GM12878 (cell line): Measurements from ENCODE around the gene PSMD11. TPM values are rescaled to one million over a fixed set of nuclear protein-coding genes. Genes with fewer than 3 reads are reported as not detected.

Experiments
- ATAC-seq: fragments of 200-7000 bp; cut with Tn5 transposase; 3 replicates; pipeline ENCODE4 v1.9.1; 2020; ENCODE audit warnings: mild to moderate bottlenecking, moderate library complexity
- BruUV-seq: library from RNA; stranded (reverse); fragments of 400-500 nt; replicated peaks from 2 replicates; lab custom pipeline; 2021; lab: Mats Ljungman, UMichigan
- CTCF ChIA-PET: fragments of 300-600 bp; sonication (Branson Sonifier 250); formaldehyde crosslinking; extraction: SDS; loops from one replicate; lab custom pipeline; 2021; ENCODE audit warnings: inconsistent platforms; lab: Yijun Ruan, JAX
- POLR2A ChIA-PET: fragments of 350-600 bp; formaldehyde crosslinking; extraction: SDS; loops from one replicate; lab custom pipeline; 2021; ENCODE audit warnings: inconsistent platforms; lab: Charles Lee
- RAD21 ChIA-PET: fragments of 300-600 bp; sonication (Branson Sonifier 250); formaldehyde crosslinking; loops from one replicate; lab custom pipeline; 2023; ENCODE audit warnings: antibody characterized with exemption; ENCODE audit not compliant: unreplicated experiment; lab: Charles Lee
- SMC1A ChIA-PET: fragments of 300-600 bp; sonication (Branson Sonifier 250); formaldehyde crosslinking; loops from one replicate; lab custom pipeline; 2023; ENCODE audit not compliant: unreplicated experiment, uncharacterized antibody; lab: Charles Lee
- DNase-seq: peaks from one replicate; pipeline ENCODE4 v3.0.0-alpha.2; 2011; ENCODE audit warnings: low read depth, low spot score
- FAIRE-seq: peaks from 3 replicates; lab custom pipeline; 2011; peaks lifted over from hg19 to GRCh38; lab: Jason Lieb, UNC
- H2AFZ ChIP-seq: 2 replicates; pipeline ENCODE4 v1.6.0; 2011; ENCODE audit warnings: low read depth, low read length, control low read depth; ENCODE audit not compliant: control insufficient read depth
- H3K27ac ChIP-seq: 2 replicates; pipeline ENCODE4 v1.5.1; 2011; ENCODE audit warnings: control low read depth; ENCODE audit not compliant: control insufficient read depth, insufficient read depth
- H3K27me3 ChIP-seq, 2 experiments: replicated peaks in 1 of 2; 2 replicates each; pipeline versions ENCODE4 v1.6.0 to v1.6.1; 2011; ENCODE audit warnings: low read length in 1 of 2; ENCODE audit not compliant: control insufficient read depth in 2 of 2, insufficient read depth in 2 of 2
- H3K36me3 ChIP-seq, 2 experiments: 2 replicates each; pipeline ENCODE4 v1.5.1; 2011; ENCODE audit warnings: low read length in 1 of 2; ENCODE audit not compliant: control insufficient read depth in 2 of 2, insufficient read depth in 2 of 2
- H3K4me1 ChIP-seq: 2 replicates; pipeline ENCODE4 v1.6.1; 2011; ENCODE audit warnings: mild to moderate bottlenecking, low read length, moderate library complexity, mixed read lengths; ENCODE audit not compliant: control insufficient read depth, insufficient read depth
- H3K4me2 ChIP-seq: 2 replicates; pipeline ENCODE4 v1.6.0; 2011; ENCODE audit warnings: control low read depth; ENCODE audit not compliant: control insufficient read depth, insufficient read depth
- H3K4me3 ChIP-seq: fragments of 200-600 bp; sonication (generic); 2 replicates; pipeline ENCODE4 v1.5.1; 2016
- H3K79me2 ChIP-seq: 2 replicates; pipeline ENCODE4 v1.6.0; 2011; ENCODE audit warnings: low read length; ENCODE audit not compliant: control insufficient read depth, insufficient read depth
- H3K9ac ChIP-seq: 2 replicates; pipeline ENCODE4 v1.8.0; 2011; ENCODE audit warnings: low read length, control low read depth, mixed read lengths; ENCODE audit not compliant: control insufficient read depth, insufficient read depth
- H3K9me3 ChIP-seq: replicated peaks from 3 replicates; pipeline ENCODE4 v1.5.1; 2011; ENCODE audit warnings: mild to moderate bottlenecking, low read length; ENCODE audit not compliant: control insufficient read depth, insufficient read depth
- H4K20me1 ChIP-seq: 2 replicates; pipeline ENCODE4 v1.6.0; 2011; ENCODE audit not compliant: control insufficient read depth, insufficient read depth
- ATF3 ChIP-seq: IDR thresholded peaks from 2 replicates; pipeline ENCODE4 v1.6.1; 2011; ENCODE audit warnings: low read depth, mild to moderate bottlenecking, low read length, moderate library complexity, borderline replicate concordance; ENCODE audit errors: extremely low read depth
- BHLHE40 ChIP-seq, 2 experiments: fragments of 450-650 bp in 1 of 2; IDR thresholded peaks; 2 replicates each; pipeline ENCODE4 v1.6.1; 2011 to 2017; ENCODE audit warnings: low read depth in 2 of 2, borderline replicate concordance in 1 of 2, improper control_type of control experiment in 1 of 2, low read length in 1 of 2, mild to moderate bottlenecking in 1 of 2
- DPF2 ChIP-seq: fragments of 450-650 bp; IDR thresholded peaks from 2 replicates; pipeline ENCODE4 v1.6.1; 2017; ENCODE audit warnings: mild to moderate bottlenecking
- MLLT1 ChIP-seq: fragments of 450-650 bp; IDR thresholded peaks from 2 replicates; pipeline ENCODE4 v1.6.1; 2016; ENCODE audit warnings: mild to moderate bottlenecking
- MTA3 ChIP-seq: IDR thresholded peaks from 2 replicates; pipeline ENCODE4 v1.6.1; 2012; ENCODE audit warnings: low read length, inconsistent platforms, borderline replicate concordance
- MXI1 ChIP-seq: fragments of 150-350 bp; IDR thresholded peaks from 2 replicates; pipeline ENCODE4 v1.6.1; 2011; ENCODE audit warnings: low read depth, mild to moderate bottlenecking, inconsistent platforms, low read length, improper control_type of control experiment
- POU2F2 ChIP-seq: IDR thresholded peaks from 3 replicates; pipeline ENCODE4 v1.6.1; 2011; ENCODE audit warnings: low read depth, mild to moderate bottlenecking, low read length, borderline replicate concordance
- RELA ChIP-seq: fragments of 450-650 bp; IDR thresholded peaks from 2 replicates; pipeline ENCODE4 v1.8.0; 2014; ENCODE audit warnings: borderline replicate concordance; ENCODE audit not compliant: partially characterized antibody
- RFX5 ChIP-seq: IDR thresholded peaks from 2 replicates; pipeline ENCODE4 v1.6.1; 2011; ENCODE audit warnings: low read depth, low read length, improper control_type of control experiment
- SMC3 ChIP-seq: IDR thresholded peaks from 2 replicates; pipeline ENCODE4 v1.6.1; 2011; ENCODE audit warnings: low read length, improper control_type of control experiment, borderline replicate concordance
- SP1 ChIP-seq: IDR thresholded peaks from one replicate; pipeline ENCODE4 v1.6.1; 2011; ENCODE audit warnings: low read depth, low read length
- SREBF2 ChIP-seq: IDR thresholded peaks from 2 replicates; pipeline ENCODE4 v1.6.1; 2012; ENCODE audit warnings: mild to moderate bottlenecking, low read length
- TCF3 ChIP-seq: IDR thresholded peaks from 2 replicates; pipeline ENCODE4 v1.6.1; 2012; ENCODE audit warnings: low read depth, mild to moderate bottlenecking, low read length, borderline replicate concordance; ENCODE audit not compliant: insufficient read depth
- USF2 ChIP-seq: IDR thresholded peaks from 2 replicates; pipeline ENCODE4 v1.6.1; 2011; ENCODE audit warnings: low read depth, low read length, improper control_type of control experiment, borderline replicate concordance
- ZNF24 ChIP-seq: fragments of 450-650 bp; IDR thresholded peaks from 2 replicates; pipeline ENCODE4 v1.6.1; 2017; ENCODE audit warnings: antibody characterized with exemption, mild to moderate bottlenecking
- ZNF687 ChIP-seq: fragments of 450-650 bp; IDR thresholded peaks from 2 replicates; pipeline ENCODE4 v1.6.1; 2017; ENCODE audit warnings: mild to moderate bottlenecking, moderate library complexity
- WGBS: methylation state at CpG from one replicate; pipeline ENCODE4 v1.1.6; 2016; ENCODE audit warnings: low lambda C conversion rate; ENCODE audit not compliant: insufficient replicate concordance, insufficient coverage; ENCODE audit errors: missing lambda C conversion rate; 5-methylcytosine and 5-hydroxymethylcytosine counted together
- in situ Hi-C: fragments of 300-500 bp; cut with MboI; formaldehyde crosslinking; loops from 9 replicates; pipeline ENCODE4 v1.14.3; 2018; ENCODE audit warnings: mixed read lengths
- intact Hi-C: fragments of 100-400 bp; cut with micrococcal nuclease; formaldehyde crosslinking; loops from one replicate; pipeline ENCODE4 v1.14.2; 2022; ENCODE audit not compliant: unreplicated experiment
- polyA plus RNA-seq, 11 experiments: library from polyadenylated mRNA; depleted of rRNA in 4 of 11; unstranded in 6 of 11; stranded (reverse) in 5 of 11; fragments of >200 nt; fragmentation: Nextera tagmentation in 4 of 11; fragmentation: Illumina TruSeq in 1 of 11; extraction: Ambion mirVana in 4 of 11; extraction: Trizol in 1 of 11; gene quantifications; 1 replicate in 1 of 11; 2 replicates in 10 of 11; pipeline versions ENCODE4 v1.2.1 to v1.2.3, GENCODE V29; 2011 to 2016; ENCODE audit warnings: inconsistent platforms in 2 of 11, missing spikeins in 2 of 11, low read depth in 1 of 11
- total RNA-seq, 4 experiments: library from RNA; depleted of rRNA in 3 of 4; stranded (reverse); fragments of >200 nt in 3 of 4; fragmentation: Illumina TruSeq in 1 of 4; extraction: Trizol in 1 of 4; gene quantifications; 2 replicates each; pipeline versions ENCODE4 v1.2.1 to v1.2.3, GENCODE V29; 2013 to 2021

The PSMD11 gene
- total and polyA plus RNA-seq, 10 of the 15 experiments (the other 5 are each of a cell fraction or from before 2014, with no cell fraction given): 84.1 to 319 (median 120) TPM

GRCh38 chr17:32486111-32486700 is 41.9 kb downstream of the PSMD11 start:
- ChIA-PET POLR2A (interaction anchor here (0.6 to 12.5 kb wide), 7 partner anchors 22 to 268 kb away, joined by 3 to 308 read pairs (median 3); no protein-coding TSS in a partner anchor), SMC1A (interaction anchor here (0.9 to 11.9 kb wide), 15 partner anchors 17 to 391 kb away, joined by 3 to 286 read pairs (median 5); partner anchors contain the start of gene MYO1D), CTCF (interaction anchor here (1.0 to 9.5 kb wide), 10 partner anchors 22 to 391 kb away, joined by 3 to 132 read pairs (median 28); partner anchors contain the start of genes MYO1D and PSMD11), RAD21 (interaction anchor here (0.5 to 16.4 kb wide), 11 partner anchors 18 to 391 kb away, joined by 3 to 543 read pairs (median 19); partner anchors contain the start of gene MYO1D)
- intact Hi-C loops: loop anchor here (2.0 kb wide), 1 partner anchor 73 kb away; no protein-coding TSS in a partner anchor
- peak; percentile 62 for ATAC-seq
- no TSS peak for BruUV-seq
- no peak for DNase-seq
- 44% methylated on average over 32 of the region's 72 CpGs for WGBS
- peak overlapping the region; percentile 71 for H2AFZ ChIP-seq
- H3K9ac ChIP-seq: peak overlapping the region; percentile 54; the same call in 1 of the 2 replicates
- no peak for FAIRE-seq
- H4K20me1 ChIP-seq: no peaks in the 10 kb centered on the region
- H3K36me3 ChIP-seq: peaks cover 12 to 16% of the 10 kb centered on the region in 2 experiments; a peak in 3 of 4 replicates
- H3K4me3 ChIP-seq: peak overlapping the region; percentile 28; the same call in 1 of the 2 replicates
- no peaks in the 10 kb centered on the region for H3K9me3 ChIP-seq
- in situ Hi-C loops: no loop called here
- 0 out of 2 replicates have a peak overlapping the region, but pooled peaks have one; percentile 33 for H3K27ac ChIP-seq
- peaks cover 11% of the 10 kb centered on the region for H3K4me1 ChIP-seq
- peaks cover 39% of the 10 kb centered on the region for H3K79me2 ChIP-seq
- peak overlapping the region; percentile 62 for H3K4me2 ChIP-seq
- no peaks in the 10 kb centered on the region for H3K27me3 ChIP-seq
- TF ChIP-seq ZNF24: no peak
- no peak for TF ChIP-seq MTA3
- no peak for TF ChIP-seq ATF3
- TF ChIP-seq RFX5: no peak
- TF ChIP-seq RELA: no peak
- 0 out of 3 replicates have a peak, but pooled peaks have one; percentile 11 for TF ChIP-seq POU2F2
- TF ChIP-seq BHLHE40 (IDR thresholded peaks at IDR 0.05; ENCODE audit: borderline replicate concordance in 1 of 2, low read depth in 2 of 2, low read length in 1 of 2): peak; percentile 97 to 99
- TF ChIP-seq SP1: peak; percentile 63
- TF ChIP-seq SMC3: no peak
- TF ChIP-seq SREBF2: no peak
- TF ChIP-seq DPF2: 0 out of 2 replicates have a peak, but pooled peaks have one; percentile 44
- peak; percentile 6; the same call in 1 of the 2 replicates for TF ChIP-seq USF2
- TF ChIP-seq TCF3: peak; percentile 56; the same call in 1 of the 2 replicates
- peak; percentile 66 for TF ChIP-seq MLLT1
- TF ChIP-seq ZNF687: peak; percentile 59
- TF ChIP-seq MXI1: peak; percentile 55; the same call in 1 of the 2 replicates
